Tibial nerve (tissue), 4 donors: ENCODE measurements around the gene TTC33. TPM values are rescaled to one million over a fixed set of nuclear protein-coding genes. Genes with fewer than 3 reads are reported as not detected.

ENCODE experiments used
- small RNA-seq: library from RNA; depleted of rRNA; stranded (forward); fragments of <200 nt; gene quantifications from one replicate; pipeline ENCODE3, GENCODE V24; 2016
- total RNA-seq, 4 donors: library from RNA; depleted of rRNA; stranded (reverse); fragments of >200 nt; gene quantifications; one replicate each; pipeline ENCODE4 v1.1.0, GENCODE V29; 2016

The TTC33 gene
- total RNA-seq, 4 donors from 2014 or later: 11.4 to 27.1 (median 19.9) TPM

Small RNAs within 50 kb of the gene (small RNA-seq; reads per million reads assigned to genes)
- gene RF00092: not detected
- gene RF00191: not detected

Other genes with a start within 250 kb of the TTC33 start
- gene PTGER4, start 76.0 kb downstream of the TTC33 start, total RNA-seq: 10 to 100 TPM; 21.6 to 72.3 (median 57.0) TPM
- gene PRKAA1, start 42.4 kb upstream of the TTC33 start, total RNA-seq: 10 to 100 TPM; 66.2 to 86.1 (median 77.9) TPM
- gene RPL37, start 79.3 kb upstream of the TTC33 start, total RNA-seq: 100 to 1,000 TPM; 117 to 365 (median 159) TPM
- gene CARD6, start 85.4 kb upstream of the TTC33 start, total RNA-seq: 10 to 100 TPM in 3 of 4 donors, 1 to 10 TPM in 1; 7.6 to 16.1 (median 11.3) TPM
- gene C7, start 153.5 kb upstream of the TTC33 start, total RNA-seq: 100 to 1,000 TPM in 2 of 4 donors, 10 to 100 TPM in 2; 87.0 to 239 (median 104) TPM